GM21529 (cell line): ENCODE data around the gene MAP4K4.

Experiments
- ATAC-seq: cut with Tn5 transposase; IDR thresholded peaks from one replicate; pipeline ENCODE4 v1.9.1; 2021; ENCODE audit not compliant: unreplicated experiment

The MAP4K4 gene

DNA sequence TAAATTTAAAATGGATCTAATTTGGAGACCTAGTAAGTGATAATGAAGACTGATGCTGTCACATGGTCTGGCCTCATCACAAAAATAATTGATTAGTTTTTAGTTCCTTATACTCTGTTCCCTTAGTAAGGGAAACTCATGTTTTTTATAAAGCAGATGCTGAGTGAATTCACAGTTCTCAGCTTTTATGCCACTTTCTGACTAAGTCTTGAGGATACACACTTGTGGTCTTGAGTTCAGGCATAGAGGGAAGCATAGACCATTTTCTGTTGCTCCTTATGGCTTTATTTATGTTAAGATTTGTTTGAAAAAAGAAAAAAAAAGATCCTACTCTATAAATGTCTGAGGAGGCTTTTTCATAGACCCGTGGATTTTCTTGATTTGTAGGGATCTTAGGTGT lies 91.1 kb downstream of the MAP4K4 start:
- no peak for ATAC-seq

- no peak for ATAC-seq
These were observed 91.8 kb downstream of the MAP4K4 start for GRCh38 chr2:101788995-101789970.

DNA sequence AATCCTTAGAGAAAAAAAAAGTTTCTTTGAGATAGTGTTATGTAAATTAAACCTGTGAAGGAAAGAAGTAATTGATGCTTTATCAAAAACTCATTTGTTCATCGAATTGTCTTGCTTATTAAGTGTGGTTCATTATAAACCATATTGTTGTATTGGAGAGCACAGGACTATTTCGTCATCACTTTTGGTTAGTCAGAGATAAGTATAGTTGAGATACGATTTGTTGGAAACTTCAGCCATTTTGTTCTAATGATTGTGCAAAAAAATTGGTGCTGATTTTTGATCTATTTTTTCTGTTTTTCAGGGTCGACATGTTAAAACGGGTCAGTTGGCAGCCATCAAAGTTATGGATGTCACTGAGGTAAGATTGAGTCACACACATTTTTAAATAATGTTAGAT lies 92.9 kb downstream of the MAP4K4 start:
- no peak for ATAC-seq

DNA sequence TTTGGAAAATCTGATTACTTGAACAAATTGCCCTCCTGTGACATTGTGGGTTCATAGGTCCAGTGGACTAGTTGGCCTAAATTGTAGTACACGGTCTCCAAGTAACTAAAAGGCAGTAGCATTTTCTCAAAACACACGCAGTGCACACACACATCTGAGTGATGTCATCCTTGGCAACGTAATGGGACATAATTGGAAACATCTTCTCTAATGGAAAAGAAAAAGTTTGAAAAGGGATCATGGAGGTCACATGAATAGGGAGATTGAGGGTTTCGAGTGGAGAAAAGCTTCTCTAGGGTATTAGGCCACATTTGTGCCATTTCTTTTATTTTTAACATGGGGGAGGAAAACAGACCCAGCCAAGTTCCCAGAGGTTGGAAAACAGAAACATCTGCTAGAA lies 93.3 kb downstream of the MAP4K4 start:
- ATAC-seq, result no peak

DNA sequence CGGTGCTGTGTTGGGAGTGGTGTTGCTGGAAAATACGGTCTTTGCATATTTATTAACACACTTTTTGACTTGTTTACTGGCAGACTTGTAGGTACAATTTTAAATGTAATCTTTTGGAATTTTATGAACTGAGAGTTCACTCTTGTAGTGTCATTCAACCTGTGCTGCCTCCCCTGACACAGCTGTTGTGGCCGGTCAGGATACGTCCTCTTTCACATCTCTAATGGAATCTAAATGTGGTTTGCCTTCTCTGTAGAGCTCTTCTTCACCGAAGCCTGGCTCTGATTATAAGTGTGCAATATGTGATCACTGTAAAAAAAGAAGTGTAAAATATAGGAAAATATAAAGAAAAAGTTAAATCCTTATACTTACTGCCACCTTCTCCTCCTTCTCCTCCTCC lies 94.7 kb downstream of the MAP4K4 start:
- ATAC-seq, result no peak

GRCh38 chr2:101793277-101793969 lies 95.9 kb downstream of the MAP4K4 start:
- no peak for ATAC-seq

GRCh38 chr2:101794141-101794540 lies 96.6 kb downstream of the MAP4K4 start:
- no peak for ATAC-seq

- no peak for ATAC-seq
These were observed 97.5 kb downstream of the MAP4K4 start for GRCh38 chr2:101795033-101795432.

DNA sequence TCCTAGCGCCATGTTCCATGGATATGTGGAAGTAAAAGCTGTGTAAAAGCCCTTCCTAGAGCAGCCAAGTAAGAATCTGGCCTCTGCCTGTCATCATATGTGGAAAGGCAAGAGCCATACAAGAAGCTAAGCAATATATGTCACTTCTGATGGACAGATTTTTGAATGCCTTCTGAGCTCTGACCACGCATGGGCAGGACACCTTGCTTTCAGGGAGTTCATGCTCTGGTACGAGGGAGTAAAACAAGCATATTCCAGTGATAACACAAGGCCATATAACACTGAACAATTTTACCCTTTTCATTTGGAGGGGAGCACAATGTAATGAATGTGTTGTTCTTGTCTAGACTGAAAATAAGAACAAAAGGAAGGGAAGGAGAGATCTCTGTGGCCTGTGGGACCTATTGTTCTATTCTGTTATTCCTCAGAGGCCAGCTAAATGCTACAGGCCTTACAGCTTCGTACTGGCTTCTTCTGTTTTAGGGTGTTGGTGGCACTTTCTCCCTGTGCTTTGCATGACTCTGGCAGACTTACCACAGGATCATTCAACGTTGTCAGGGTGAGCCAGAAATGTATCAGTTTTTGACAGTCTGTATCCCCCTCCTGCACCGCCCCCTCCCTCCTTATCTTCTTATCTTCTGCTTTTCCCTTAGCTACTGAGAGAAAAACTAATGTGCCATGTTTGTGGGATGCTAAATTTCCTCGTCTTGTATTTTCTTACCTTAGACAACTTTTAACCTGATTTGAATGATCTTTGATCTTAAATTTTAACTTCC lies 99.5 kb downstream of the MAP4K4 start:
- no peak for ATAC-seq

DNA sequence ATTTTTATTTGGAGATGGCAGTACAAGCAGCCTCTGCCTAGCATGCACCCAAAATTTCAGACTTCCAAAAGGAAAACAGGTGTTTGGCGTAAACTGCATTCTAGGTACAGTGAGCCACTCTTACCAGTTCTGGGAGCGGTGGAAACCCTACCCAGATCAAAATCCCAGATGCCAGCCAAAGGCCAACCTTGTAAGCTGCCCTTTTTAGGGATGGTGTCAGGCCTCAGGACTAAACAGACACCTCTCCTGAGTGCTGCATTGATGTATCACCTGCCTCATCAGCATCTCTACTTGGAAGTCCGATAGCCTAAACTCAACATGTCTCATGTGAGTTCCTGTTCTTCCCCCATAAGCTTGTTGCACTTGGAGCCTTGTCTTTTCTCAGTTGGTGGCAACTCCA lies 104.0 kb downstream of the MAP4K4 start:
- no peak for ATAC-seq

- ATAC-seq, result no peak
These were observed 104.8 kb downstream of the MAP4K4 start for GRCh38 chr2:101802329-101802728.

GRCh38 chr2:101803128-101803527 lies 105.6 kb downstream of the MAP4K4 start:
- ATAC-seq, result no peak

- no peak for ATAC-seq
These were observed 106.6 kb downstream of the MAP4K4 start for GRCh38 chr2:101803945-101804696.

DNA sequence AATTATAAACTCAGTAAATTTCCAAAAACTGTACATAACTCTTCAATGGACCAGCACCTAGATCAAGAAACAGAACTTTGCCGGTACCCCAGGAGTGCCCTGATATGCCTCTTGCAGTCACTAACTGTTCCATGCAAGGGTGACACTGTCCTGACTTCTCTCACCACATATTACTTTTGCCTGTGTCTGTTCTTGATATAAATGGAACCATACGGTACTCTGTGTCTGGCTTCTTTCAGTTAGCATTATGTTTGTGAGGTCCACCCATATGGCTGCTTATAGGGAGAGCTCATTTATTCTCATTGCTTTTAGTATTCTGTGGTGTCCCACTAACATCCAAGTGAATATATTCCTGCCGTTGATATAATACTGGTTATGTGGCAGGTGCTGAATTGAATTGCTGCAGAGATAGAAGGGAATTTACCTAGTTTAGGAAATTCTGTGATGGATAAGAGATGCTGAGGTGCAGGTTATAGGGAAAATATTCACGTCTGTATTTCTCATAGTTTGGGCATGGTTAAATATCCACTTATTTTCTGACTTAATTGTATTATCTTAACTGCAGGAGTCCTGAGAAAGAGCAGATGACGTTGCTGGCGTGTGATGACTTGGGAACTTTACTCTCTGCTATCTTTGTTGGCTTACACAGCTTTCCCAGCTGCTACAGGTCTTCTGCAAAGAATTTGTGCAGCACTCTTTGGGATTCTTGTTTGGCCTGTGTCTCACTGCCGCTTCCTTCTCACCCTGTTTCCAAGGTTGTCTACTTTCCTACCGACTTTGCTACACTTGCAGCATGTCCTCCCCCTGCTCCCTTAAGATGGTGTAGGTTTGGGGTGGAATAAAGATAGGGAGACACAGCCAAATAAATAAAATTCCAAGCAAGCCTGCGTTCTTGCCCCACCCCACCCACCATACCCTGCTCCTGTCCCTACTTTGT lies 107.9 kb downstream of the MAP4K4 start:
- no peak for ATAC-seq

DNA sequence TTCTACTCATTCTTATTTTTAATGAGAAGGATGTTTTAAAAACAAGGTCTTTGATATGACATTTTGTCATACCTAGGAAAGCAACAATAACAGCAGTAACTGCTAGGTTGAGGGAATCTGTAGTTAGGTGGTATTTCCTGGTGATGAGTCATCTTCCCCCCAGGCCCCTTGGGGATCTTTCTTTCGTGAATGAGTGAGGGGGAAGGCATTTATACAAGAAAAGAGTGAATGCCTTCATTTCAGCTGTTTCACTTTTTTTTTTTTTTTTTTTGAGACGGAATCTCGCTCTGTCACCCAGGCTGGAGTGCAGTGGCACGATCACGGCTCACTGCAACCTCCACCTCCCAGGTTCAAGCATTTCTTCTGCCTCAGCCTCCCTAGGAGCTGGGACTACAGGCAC lies 108.6 kb downstream of the MAP4K4 start:
- no peak for ATAC-seq

DNA sequence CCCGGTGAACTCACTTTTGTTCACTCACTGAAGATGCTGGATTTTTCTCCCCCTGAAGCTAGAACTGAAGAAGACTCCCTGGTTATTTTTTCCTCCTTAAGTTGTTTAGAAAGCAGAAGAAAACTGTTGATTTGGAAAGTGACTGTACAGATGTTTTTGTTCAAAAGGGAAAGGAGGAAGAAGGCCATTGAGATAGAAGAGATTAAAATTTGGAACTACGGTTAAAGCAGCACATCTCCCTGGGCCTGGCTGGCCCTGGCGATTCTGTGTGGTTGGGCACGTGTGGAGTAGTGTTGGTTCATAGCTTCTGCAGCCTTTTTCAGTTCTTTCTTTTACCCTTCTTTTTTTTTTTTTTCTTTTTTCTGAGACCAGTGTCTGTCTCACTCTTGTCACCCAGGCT lies 109.2 kb downstream of the MAP4K4 start:
- ATAC-seq, result no peak

- no peak for ATAC-seq
These were observed 109.7 kb downstream of the MAP4K4 start for GRCh38 chr2:101807242-101807641.

DNA sequence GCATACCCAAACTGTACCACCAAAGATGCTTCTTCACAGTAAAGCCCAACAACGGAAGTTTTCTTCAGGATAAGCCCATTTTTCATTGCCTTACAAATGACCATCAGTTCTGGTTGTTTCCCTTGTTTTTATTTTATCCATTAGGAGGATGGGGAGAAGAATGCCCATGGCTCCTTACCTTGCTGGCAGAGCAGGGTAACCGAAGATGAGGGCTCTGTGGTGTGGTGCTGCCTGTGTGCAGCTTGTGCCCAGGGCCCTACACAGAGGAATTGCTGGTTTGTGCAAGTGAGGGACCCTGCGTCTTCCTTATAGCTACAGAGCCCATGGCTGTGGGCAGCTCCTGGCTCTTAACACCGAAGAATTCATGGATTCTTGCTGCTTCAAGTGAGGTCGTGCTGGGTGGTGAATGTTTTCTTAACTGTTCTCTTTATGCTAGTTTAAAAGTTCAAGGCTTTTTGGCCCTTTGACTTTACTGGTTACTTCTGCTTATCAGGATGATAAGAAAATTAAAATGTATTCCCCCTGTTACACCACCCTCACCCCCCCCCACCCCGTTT lies 110.6 kb downstream of the MAP4K4 start:
- ATAC-seq, result no peak

- ATAC-seq, result no peak
These were observed 112.2 kb downstream of the MAP4K4 start for GRCh38 chr2:101809698-101810097.
